H1 (cell line): Measurements from ENCODE around the gene LRRC46. TPM values are rescaled to one million over a fixed set of nuclear protein-coding genes. Genes with fewer than 3 reads are reported as not detected.
A peak's percentile ranks its signal among the peaks of the same experiment; 100 is the strongest.

Experiments
- RAD21 ChIP-seq, 2 experiments: IDR thresholded peaks in 1 of 2; conservative IDR thresholded peaks in 1 of 2; 2 replicates each; pipeline ENCODE4 v1.6.1; 2011; ENCODE audit warnings: low read depth in 2 of 2, low read length in 2 of 2, improper control_type of control experiment in 1 of 2, inconsistent platforms in 1 of 2, mild to moderate bottlenecking in 1 of 2, moderate library complexity in 1 of 2
- polyA plus RNA-seq, 7 experiments: library from polyadenylated mRNA; depleted of rRNA in 3 of 7; stranded (reverse) in 5 of 7; unstranded in 2 of 7; fragments of >200 nt in 5 of 7; fragments of 200-250 nt in 2 of 7; gene quantifications; 1 replicate in 5 of 7; 2 replicates in 1 of 7; 4 replicates in 1 of 7; pipeline versions ENCODE4 v1.2.1 to v1.2.3, GENCODE V29; 2011 to 2013; ENCODE audit warnings: missing spikeins in 2 of 7, mixed read lengths in 2 of 7
- total RNA-seq: library from RNA; stranded (reverse); fragmentation: NEBNext Ultra II Directional; extraction: Animal tissue kit (Norgen Biotek cat#: 25700); gene quantifications from 2 replicates; pipeline ENCODE4 v1.2.1, GENCODE V29; 2021

The LRRC46 gene
- total and polyA plus RNA-seq, 2 of the 8 experiments (the other 6 are each of a cell fraction or from before 2014, with no cell fraction given): 0.18 TPM; not detected in 1

- TF ChIP-seq RAD21 (IDR thresholded peaks at IDR 0.05 in 1 of 2, conservative IDR thresholded peaks at IDR 0.05 in 1 of 2; ENCODE audit: low read depth in 2 of 2, low read length in 2 of 2): peak; percentile 95 to 97
- TF ChIP-seq, all 59 proteins: peak for 20
Measured at GRCh38 chr17:47840742-47841487, 9.4 kb downstream of the LRRC46 start, which contains the start of gene SCRN2 (continued).
